ENCODE data around the gene BIRC7.

Gene BIRC7, protein sequence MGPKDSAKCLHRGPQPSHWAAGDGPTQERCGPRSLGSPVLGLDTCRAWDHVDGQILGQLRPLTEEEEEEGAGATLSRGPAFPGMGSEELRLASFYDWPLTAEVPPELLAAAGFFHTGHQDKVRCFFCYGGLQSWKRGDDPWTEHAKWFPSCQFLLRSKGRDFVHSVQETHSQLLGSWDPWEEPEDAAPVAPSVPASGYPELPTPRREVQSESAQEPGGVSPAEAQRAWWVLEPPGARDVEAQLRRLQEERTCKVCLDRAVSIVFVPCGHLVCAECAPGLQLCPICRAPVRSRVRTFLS

DNA sequence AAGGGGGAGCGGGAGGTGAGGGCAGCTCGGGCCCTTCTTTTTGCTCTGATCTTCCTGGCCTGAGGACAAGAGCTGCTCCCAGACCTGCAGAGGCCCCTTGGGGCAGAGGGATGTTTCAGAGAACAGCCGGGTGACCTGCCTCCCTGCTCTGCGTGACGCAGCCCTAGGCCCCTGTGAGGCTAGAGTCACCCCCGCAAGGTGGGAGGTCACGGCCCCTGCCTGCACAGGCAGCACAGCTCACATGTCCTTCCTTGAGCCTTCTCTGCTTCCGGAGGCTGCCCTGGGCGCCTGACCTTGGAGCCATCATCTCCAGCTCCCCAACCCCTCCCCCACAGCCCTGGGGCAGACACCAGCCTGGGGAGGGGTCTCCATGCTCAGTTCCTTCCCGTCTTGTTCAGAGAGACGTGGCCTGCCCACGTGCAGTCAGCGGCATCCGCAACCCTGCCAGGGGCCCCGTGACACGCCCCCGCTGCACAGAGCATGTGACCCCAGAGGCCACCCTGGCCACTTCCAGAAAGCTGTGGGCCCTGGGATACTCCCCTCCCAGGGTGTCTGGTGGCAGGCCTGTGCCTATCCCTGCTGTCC lies at the start of gene BIRC7:
Gene BIRC7, plus strand, starts transcription at position 507 of the 585 bp plus-strand sequence. CDS start 192 bp downstream, outside the sequence.
- peak; percentile 29 for DNase-seq (ENCODE audit: low spot score)

GRCh38 chr20:63186084-63186483 lies 49.6 kb upstream of the BIRC7 start:
- DNase-seq (ENCODE audit: low spot score), result no peak

GRCh38 chr20:63186528-63187316 lies 49.0 kb upstream of the BIRC7 start:
- DNase-seq (ENCODE audit: low spot score), result no peak

GRCh38 chr20:63187338-63188158 lies 48.2 kb upstream of the BIRC7 start:
- DNase-seq (ENCODE audit: low spot score), result no peak

GRCh38 chr20:63188159-63188442 lies 47.6 kb upstream of the BIRC7 start:
- no peak for DNase-seq (ENCODE audit: low spot score)

- no peak for DNase-seq (ENCODE audit: low spot score)
These were observed 46.9 kb upstream of the BIRC7 start for GRCh38 chr20:63188641-63189321.

DNA sequence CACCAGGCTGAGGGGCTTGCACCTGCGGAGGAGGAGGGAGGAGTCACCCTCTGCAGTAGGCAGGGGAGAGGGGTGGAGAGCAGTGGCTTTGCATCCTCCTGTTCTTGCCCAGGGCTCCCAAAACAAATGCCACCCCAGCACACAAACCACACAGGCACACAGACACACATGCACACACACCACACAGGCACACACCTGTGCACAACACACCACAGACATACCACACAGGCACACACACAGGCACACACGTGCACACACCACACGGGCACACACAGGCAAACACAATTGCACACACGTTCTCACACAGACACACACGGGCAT lies 46.4 kb upstream of the BIRC7 start:
- no peak for DNase-seq (ENCODE audit: low spot score)

- no peak for DNase-seq (ENCODE audit: low spot score)
These were observed 45.7 kb upstream of the BIRC7 start for GRCh38 chr20:63189846-63190559.

GRCh38 chr20:63190828-63191227 lies 44.9 kb upstream of the BIRC7 start:
- DNase-seq (ENCODE audit: low spot score), result no peak

- no peak for DNase-seq (ENCODE audit: low spot score)
These were observed 44.3 kb upstream of the BIRC7 start for GRCh38 chr20:63191400-63191799.

DNA sequence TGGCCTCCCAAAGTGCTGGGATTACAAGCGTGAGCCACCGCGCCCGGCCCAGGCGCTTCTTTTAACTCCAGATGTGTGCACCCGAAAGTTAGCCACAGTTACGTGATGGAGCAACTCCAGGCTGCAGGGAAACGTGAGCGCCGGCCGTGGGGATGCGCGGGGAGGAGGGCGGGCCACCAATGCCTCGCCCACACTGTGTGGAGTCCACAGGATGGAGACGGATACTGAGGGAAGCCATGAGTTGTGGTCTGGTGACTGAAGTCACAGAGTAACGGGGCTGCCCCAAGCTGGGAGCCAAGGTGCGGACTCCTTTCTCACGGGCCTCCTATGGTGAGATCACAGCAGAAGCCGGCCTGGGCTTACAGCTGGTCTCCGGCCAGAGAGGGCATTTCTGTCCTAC lies 43.0 kb upstream of the BIRC7 start:
- no peak for DNase-seq (ENCODE audit: low spot score)

DNA sequence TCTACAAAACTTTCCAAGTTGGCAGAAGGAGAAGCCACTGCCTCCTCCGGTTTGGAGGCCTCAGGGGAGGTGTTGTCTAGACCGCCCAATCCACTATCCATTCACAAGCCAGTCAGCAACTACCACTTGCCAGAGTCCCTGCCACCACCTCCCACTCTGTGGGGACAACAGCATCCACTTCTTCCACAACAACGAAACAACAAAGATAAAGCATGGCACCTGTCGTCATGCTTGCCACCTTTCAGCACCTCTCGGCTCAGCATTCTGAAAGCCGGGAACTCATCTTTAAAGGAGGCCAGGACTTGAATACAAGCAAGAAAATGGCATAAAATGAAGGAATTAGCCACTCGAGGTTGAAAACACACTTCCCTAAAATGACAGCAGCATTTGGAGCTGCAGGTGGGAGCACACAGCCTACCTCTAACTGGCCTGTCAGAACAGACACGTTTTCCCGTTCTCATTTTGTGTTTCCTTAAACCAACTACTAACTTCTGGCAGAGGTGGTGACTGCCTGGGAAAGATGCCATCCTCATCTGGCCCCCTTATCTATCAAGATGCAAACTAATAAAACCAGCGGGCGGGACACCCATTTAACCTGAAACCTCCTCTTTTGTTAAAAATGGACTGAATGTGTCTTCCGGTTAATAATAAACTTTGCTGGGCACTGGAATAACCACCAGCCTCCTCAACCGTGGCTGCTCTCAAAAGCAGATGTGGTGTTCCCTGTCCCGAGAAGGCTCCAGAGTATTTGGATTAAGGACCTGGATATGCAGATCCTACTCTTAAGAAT lies 41.5 kb upstream of the BIRC7 start:
- DNase-seq (ENCODE audit: low spot score), result no peak

DNA sequence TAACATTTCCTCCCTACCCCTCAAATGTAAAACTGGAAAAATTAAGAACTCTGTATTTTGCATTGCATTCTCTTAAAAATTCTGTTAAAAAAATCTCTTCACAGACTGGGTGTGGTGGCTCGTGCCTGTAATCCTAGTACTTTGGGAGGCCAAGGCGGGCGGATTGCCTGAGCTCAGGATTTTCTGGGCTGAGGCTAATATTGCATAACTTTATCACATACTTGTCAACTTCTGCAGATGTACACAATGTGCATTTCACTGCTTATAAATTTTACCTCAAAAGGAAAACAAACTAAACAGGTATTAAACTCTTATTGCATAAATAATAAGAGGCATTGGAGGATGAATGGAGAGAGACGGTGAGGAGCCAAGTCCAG lies 40.9 kb upstream of the BIRC7 start:
- DNase-seq (ENCODE audit: low spot score), result no peak

GRCh38 chr20:63196768-63197470 lies 38.8 kb upstream of the BIRC7 start:
- DNase-seq (ENCODE audit: low spot score), result no peak

DNA sequence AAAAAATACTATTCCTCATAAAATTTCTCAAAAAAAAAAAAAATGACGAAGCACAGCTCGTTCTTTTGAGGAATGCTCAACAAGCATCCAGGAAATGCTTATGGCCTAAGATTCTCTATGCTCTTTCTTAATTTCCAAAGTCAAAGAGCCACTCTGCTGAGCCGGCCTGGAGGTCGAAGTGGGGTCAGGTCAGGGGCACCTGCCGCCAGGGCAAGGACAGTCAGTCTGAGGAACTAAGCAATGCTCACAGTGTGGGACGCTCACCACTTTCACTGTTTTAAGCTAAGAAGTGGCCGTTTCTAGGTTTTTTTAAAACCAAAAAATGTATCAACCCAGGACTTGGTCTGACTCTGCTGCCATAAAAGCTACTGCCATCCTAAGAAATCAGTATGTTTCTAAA lies 37.1 kb upstream of the BIRC7 start:
- no peak for DNase-seq (ENCODE audit: low spot score)

GRCh38 chr20:63202021-63202420 lies 33.7 kb upstream of the BIRC7 start:
- DNase-seq (ENCODE audit: low spot score), result no peak

DNA sequence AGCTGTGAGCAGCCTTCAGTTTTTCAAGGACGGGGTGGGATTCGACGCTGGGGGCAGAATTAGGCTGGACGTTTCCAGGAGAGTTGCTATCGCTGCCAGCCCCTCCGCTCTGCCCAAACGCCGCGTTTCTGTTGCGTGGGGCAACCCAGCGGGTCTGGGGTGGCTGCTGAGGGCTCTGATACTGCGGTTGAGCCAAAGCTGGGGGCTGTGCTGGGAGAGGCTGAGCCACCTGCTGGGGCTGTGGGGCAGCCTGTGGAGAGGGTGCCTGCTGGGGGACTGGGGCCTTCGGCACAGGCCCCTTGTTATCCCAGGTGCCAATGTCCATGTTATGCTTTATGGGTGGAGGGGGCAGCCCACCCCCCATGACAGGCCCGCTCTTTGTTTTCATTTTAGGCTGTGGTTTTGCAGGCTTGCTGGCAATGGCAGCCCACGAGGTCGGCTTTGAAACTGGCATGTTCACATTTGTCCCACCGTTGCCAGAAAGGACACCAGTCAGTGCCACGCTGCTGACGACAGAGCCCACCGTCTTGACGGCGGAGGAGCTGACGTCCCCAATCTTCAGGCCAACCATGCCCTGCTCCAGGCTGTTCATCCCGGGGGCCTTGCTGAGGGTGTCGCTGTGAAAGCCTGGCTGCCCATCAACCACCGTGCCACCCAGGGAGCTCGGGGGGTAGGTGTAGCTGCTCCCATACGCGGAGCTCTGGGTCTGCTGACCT lies 32.7 kb upstream of the BIRC7 start:
- DNase-seq (ENCODE audit: low spot score), result no peak

- no peak for DNase-seq (ENCODE audit: low spot score)
These were observed 31.3 kb upstream of the BIRC7 start for GRCh38 chr20:63204362-63204761.

- DNase-seq (ENCODE audit: low spot score), result no peak
These were observed 29.8 kb upstream of the BIRC7 start for GRCh38 chr20:63205896-63206295.
